ENCODE results near the gene SECTM1. TPM values are rescaled to one million over a fixed set of nuclear protein-coding genes. Genes with fewer than 3 reads are reported as not detected.

The SECTM1 gene
- polyA plus RNA-seq, 2 of the 4 experiments (the other 2 are of a cell fraction): 0.22 to 2.0 TPM

DNA sequence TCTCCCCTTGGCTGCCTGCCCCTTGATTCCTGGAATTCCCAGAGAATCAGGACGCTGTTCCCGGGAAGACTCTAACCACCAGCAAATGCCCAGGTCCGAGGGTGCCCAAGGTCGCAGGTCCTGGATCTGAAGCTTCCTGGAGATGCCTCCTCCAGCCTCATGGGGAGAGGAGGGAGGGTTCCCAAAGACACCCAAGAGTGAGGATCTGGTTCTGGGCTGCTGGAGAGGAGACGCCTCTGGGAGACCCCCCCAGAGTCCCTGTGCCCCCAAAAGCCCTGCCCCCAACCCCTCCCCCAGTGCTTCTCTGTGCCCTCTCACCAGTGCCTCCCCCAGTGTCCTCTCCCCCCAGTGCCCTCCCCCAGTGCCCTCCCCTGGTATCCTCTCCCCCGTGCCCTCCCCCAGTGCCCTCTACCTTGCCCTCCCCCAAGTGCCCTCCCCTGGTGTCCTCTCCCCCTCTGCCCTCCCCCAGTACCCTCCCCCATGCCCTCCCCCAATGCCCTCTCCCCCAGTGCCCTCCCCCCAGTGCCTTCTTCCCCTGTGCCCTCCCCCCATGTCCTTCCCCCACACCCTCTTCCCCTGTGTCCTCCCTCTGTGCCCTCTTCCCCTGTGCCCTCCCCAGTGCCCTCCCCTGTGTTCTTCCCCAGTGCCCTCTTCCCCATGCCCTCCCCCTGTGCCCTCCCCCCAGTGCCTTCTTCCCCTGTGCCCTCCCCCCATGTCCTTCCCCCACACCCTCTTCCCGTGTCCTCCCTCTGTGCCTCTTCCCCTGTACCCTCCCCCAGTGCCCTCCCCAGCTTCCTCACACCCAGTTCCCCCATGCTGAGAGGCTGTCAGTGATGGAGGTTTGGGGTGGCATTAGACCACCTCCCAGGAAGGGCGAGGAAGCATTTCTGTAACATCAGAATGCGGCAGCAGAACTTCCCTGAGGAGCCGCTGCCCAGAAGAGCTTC, 6.3 kb upstream of the SECTM1 start:
- ChIA-PET POLR2A (interaction anchor here (1.2 to 2.2 kb wide), 2 partner anchors 42 to 48 kb away, joined by 6 to 9 read pairs; no protein-coding TSS in a partner anchor), CTCF (interaction anchor here (0.9 to 5.8 kb wide), 12 partner anchors 9 to 104 kb away, joined by 3 to 37 read pairs (median 4); no protein-coding TSS in a partner anchor)
- H3K27ac ChIP-seq: peak overlapping the region; percentile 86 to 92
- TF ChIP-seq CHD4 (IDR thresholded peaks at IDR 0.05; ENCODE audit: borderline replicate concordance): no peak
- TF ChIP-seq RCOR1 (IDR thresholded peaks at IDR 0.05; ENCODE audit: low read depth, low read length): no peak
- TF ChIP-seq HDAC2 (IDR thresholded peaks at IDR 0.05): no peak
- no peak for TF ChIP-seq HOXA7 (CRISPR knock-in tag; IDR thresholded peaks at IDR 0.05)
- no peak for TF ChIP-seq PBX3 (IDR thresholded peaks at IDR 0.05)
- TF ChIP-seq, protein P1, sequence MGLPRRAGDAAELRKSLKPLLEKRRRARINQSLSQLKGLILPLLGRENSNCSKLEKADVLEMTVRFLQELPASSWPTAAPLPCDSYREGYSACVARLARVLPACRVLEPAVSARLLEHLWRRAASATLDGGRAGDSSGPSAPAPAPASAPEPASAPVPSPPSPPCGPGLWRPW (IDR thresholded peaks at IDR 0.05): no peak
- ATAC-seq (peak; percentile 52 to 69), DNase-seq (ENCODE audit: low read depth in 1 of 2, low spot score in 1 of 2) (peak; percentile 62 to 86), FAIRE-seq (no peak)
- peaks cover 33% of the 10 kb centered on the region for H3K4me1 ChIP-seq
- H3K9me3 ChIP-seq: no peaks in the 10 kb centered on the region
- H3K4me3 ChIP-seq: peak overlapping the region; percentile 37
- H3K4me2 ChIP-seq: peak overlapping the region; percentile 92
- WGBS (ENCODE audit: missing lambda C conversion rate): 38% methylated on average over 9 of the region's 10 CpGs

DNA sequence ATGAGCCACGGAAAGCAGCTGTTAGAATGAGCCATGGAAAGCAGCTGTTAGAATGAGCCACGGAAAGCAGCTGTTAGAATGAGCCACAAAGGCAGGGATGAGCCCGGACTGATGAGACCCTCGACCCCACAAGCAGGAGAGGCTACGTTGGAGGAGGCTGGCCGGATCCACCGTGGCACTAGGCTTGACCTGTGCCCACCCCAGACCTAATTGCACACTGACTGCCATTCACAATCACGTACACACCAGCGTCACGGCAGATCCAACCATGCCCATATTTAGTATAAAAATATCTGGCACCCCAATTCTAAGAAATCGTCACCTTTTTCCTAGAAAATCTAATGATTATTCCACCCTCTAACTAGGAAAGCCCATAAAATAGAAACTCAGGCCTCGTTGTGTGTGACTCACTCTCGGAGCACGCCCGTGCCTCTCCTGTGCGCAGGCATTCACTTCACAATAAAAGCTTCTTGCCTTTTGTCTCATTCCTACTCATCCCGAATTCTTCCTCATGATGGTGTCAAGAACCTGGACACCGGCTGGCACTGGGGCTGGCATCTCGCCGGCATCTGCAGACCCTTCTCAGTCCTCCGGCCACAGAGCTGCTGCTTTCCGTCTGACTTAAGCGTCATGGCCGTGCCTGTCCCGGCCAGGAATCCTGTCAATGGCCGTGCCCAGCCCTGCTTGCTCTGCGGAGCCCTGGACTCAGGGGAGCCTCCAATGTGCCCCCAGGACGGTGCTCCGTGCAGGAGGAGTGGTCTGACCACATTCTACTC, 5.5 kb upstream of the SECTM1 start:
- ChIA-PET CTCF (interaction anchor here (0.9 to 5.8 kb wide), 15 partner anchors 8 to 212 kb away, joined by 3 to 37 read pairs (median 5); no protein-coding TSS in a partner anchor), POLR2A (interaction anchor here (0.7 to 2.2 kb wide), 3 partner anchors 9 to 47 kb away, joined by 3 to 9 read pairs (median 6); no protein-coding TSS in a partner anchor)
- Histone ChIP-seq H3K4me2 (peak overlapping the region; percentile 92), H3K4me1 (peaks cover 42% of the 10 kb centered on the region), H3K9me3 (no peaks in the 10 kb centered on the region), H3K4me3 (peak overlapping the region; percentile 37), H3K27ac (peak overlapping the region; percentile 86 to 92)
- WGBS (ENCODE audit: missing lambda C conversion rate): 3% methylated on average over 28 of the region's 29 CpGs
- TF ChIP-seq NR3C1 (IDR thresholded peaks at IDR 0.05) (no peak), EHMT2 (IDR thresholded peaks at IDR 0.05; ENCODE audit: low read depth) (no peak), FOSL2 (IDR thresholded peaks at IDR 0.05) (peak; percentile 83), FOSL2 (CRISPR knock-in tag; IDR thresholded peaks at IDR 0.05) (peak; percentile 96), JUN (IDR thresholded peaks at IDR 0.05) (peak in 1 of 2 experiments; percentile 59; a peak in 3 of 5 replicates), NFE2L2 (conservative IDR thresholded peaks at IDR 0.05; ENCODE audit: low read length) (no peak), HDAC2 (IDR thresholded peaks at IDR 0.05) (no peak), ZC3H11A (IDR thresholded peaks at IDR 0.05) (no peak), CHD2 (IDR thresholded peaks at IDR 0.05; ENCODE audit: low read length, partially characterized antibody) (no peak), RCOR1 (IDR thresholded peaks at IDR 0.05; ENCODE audit: low read depth, low read length) (no peak), KDM1A (IDR thresholded peaks at IDR 0.05; ENCODE audit: low read depth) (no peak), MAZ (IDR thresholded peaks at IDR 0.05; ENCODE audit: borderline replicate concordance, low read depth, low read length) (no peak), JUNB (IDR thresholded peaks at IDR 0.05) (peak; percentile 55), RAD21 (conservative IDR thresholded peaks at IDR 0.05 in 1 of 2, IDR thresholded peaks at IDR 0.05 in 1 of 2) (no peak; a peak in 1 of 5 replicates), POLR2A (IDR thresholded peaks at IDR 0.05; ENCODE audit: low read length) (peak; percentile 29; the same call in 1 of the 2 replicates), HOXA7 (CRISPR knock-in tag; IDR thresholded peaks at IDR 0.05) (no peak), BHLHE40 (IDR thresholded peaks at IDR 0.05; ENCODE audit: low read depth, low read length) (peak; percentile 83), MAX (IDR thresholded peaks at IDR 0.05) (peak; percentile 95), PBX3 (IDR thresholded peaks at IDR 0.05) (0 out of 2 replicates have a peak, but pooled peaks have one; percentile 1), HOXB13 (CRISPR knock-in tag; IDR thresholded peaks at IDR 0.05; ENCODE audit: low read depth) (peak; percentile 72; the same call in 1 of the 2 replicates), RARB (CRISPR knock-in tag; IDR thresholded peaks at IDR 0.05) (no peak), ZSCAN20 (CRISPR knock-in tag; IDR thresholded peaks at IDR 0.05) (no peak), SMC3 (IDR thresholded peaks at IDR 0.05) (0 out of 3 replicates have a peak, but pooled peaks have one; percentile 7), USF2 (IDR thresholded peaks at IDR 0.05) (no peak)
- TF ChIP-seq, protein P2, sequence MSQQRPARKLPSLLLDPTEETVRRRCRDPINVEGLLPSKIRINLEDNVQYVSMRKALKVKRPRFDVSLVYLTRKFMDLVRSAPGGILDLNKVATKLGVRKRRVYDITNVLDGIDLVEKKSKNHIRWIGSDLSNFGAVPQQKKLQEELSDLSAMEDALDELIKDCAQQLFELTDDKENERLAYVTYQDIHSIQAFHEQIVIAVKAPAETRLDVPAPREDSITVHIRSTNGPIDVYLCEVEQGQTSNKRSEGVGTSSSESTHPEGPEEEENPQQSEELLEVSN (IDR thresholded peaks at IDR 0.05; ENCODE audit: borderline replicate concordance, low read depth): peak; percentile 76; the same call in 1 of the 2 replicates
- TF ChIP-seq, protein P1 (IDR thresholded peaks at IDR 0.05): no peak
- peak; percentile 81 to 89 for ATAC-seq
- DNase-seq (ENCODE audit: low read depth in 1 of 2, low spot score in 1 of 2): peak; percentile 86 to 94
- peak; percentile 61 for FAIRE-seq
